A204.1 (cell line): ENCODE measurements around the gene KIF22.
"Not testable (repeated sequence)": the region's sequence is repeated elsewhere in the genome, so short reads cannot be mapped to it uniquely, and the experiment has no call there.

ENCODE experiments used
- FAIRE-seq: peaks from 2 replicates; lab custom pipeline; 2012; peaks lifted over from hg19 to GRCh38; lab: Jason Lieb, UNC

Gene KIF22

GRCh38 chr16:29766571-29766970, 24.0 kb upstream of the KIF22 start:
- FAIRE-seq, result no peak

DNA sequence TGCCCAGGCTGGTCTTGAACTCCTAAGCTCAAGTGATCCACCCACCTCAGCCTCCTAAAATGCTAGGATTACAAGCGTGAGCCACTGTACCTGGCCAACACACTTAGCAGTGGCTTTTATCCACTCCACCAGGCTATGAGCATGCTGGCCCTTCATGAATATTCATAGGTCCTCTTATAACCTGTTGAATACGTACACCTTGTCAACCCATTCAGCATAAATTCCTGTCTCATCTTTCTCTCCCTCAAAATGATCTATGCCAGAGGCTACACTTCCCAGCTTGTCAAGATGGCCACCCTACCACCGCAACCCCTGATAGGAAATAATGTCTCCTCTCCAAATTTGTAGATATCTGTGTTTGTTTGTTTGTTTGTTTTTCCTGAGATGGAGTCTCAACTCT, 23.5 kb upstream of the KIF22 start:
- no peak for FAIRE-seq

- no peak for FAIRE-seq
Measured at GRCh38 chr16:29769507-29769906, 21.0 kb upstream of the KIF22 start.

GRCh38 chr16:29770250-29770929, 20.2 kb upstream of the KIF22 start:
- FAIRE-seq, result no peak

DNA sequence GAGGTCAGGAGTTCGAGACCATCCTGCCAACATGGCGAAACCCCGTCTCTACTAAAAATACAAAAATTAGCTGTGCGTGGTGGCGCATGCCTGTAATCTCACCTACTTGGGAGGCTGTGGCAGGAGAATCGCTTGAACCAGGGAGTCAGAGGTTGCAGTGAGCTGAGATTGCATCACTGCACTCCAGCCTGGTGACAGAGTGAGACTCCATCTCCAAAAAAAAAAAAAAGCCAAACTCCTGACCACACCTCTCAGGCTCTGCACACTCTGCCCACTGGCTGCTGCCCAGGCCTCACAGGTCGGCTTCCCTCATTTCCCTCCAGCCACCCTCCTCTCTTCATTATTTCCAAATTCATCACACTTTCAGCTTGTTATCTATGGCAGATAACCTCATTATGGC, 18.2 kb upstream of the KIF22 start:
- not testable (repeated sequence) for FAIRE-seq

DNA sequence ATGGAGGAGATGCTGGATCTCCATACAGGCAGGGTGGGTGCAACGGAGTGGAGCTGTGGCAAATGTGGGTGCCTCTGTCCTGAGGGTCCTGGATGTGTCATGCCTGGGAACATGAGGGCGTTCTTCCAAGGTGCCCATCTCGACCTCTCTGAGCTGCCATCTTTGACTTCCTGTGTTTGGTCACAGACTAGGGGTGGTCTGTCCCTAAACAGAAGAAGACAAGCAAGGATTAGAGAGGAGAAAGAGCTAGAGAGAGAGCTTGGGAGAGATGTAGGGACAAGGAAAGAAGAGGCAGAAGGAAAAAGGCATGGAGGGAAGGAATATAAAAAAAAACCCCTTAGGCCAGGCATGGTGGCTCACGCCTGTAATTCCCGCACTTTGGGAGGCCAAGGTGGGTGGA, 15.8 kb upstream of the KIF22 start:
- no peak for FAIRE-seq

DNA sequence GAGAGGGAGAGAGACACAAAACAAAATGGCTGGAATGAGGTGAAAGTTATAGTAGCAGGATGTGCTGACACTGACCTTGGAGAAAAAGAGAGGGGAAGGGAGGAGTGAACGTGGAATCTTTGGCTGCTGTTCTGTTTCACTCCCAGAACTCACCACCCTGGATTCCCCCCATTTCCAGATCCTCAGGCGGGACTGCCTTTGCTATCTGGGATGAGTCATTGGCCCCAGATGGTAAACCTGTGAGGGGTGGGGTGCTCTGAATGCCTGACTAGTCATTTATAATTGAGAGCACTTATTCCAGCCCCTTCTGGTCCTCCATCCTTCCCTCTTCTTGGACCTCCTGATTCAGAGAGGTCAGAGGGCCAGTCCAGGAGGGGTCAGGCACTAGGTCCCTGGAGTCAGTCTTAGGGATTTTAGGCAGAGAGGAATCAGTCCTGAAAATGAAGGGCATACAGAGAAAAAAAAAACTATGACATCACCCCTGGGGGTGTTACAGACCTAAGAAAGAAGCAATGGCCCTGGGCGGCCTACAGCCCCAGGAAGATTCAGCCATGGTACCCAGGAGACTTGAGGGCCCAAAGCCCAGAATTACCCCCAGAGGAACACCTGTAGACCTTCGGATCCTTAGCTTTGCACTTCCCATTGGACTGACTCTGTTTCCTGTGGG, 14.7 kb upstream of the KIF22 start:
- no peak for FAIRE-seq

DNA sequence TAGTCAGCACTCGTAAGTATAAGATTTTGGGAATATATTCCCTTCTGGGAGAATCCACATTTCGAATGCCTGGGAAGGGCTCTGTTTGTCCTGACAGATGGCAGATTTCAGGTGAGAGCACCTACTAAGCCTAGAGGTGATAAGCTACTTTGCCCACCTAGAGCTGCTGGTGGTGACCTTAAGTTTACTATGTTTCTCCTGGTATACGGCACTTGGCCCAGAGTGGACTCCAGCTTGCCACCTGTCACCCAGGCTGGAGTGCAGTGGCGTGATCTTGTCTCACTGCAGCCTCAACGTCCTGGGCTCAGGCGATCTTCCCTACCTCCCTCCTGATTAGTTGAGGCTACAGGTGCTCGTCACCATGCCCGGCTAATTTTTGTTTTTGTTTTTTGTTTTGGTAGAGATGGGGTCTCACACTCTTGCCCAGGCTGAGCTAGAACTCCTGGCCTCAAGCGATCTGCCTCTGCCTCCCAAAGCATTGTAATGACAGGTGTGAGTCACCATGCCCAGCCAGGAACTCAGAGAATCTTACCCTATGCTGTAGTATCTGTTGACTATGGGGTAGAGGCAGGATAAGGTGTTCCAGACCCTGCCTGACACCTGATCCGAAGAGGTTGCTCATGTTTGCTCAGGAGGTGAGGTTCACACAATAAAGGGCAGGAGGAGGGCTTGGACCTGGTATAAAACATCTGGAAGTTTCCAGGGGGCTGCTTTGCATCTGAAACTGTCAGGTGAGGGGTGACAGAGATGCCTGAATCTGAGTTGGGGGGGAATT, 12.8 kb upstream of the KIF22 start, which contains the start of gene ZG16:
ZG16 (plus strand) TSS at position 681 of the 775 bp plus-strand sequence. CDS start 1,011 bp downstream, outside the sequence.
- FAIRE-seq, result no peak

- FAIRE-seq, result no peak
Measured at GRCh38 chr16:29779474-29779873, 11.1 kb upstream of the KIF22 start.

DNA sequence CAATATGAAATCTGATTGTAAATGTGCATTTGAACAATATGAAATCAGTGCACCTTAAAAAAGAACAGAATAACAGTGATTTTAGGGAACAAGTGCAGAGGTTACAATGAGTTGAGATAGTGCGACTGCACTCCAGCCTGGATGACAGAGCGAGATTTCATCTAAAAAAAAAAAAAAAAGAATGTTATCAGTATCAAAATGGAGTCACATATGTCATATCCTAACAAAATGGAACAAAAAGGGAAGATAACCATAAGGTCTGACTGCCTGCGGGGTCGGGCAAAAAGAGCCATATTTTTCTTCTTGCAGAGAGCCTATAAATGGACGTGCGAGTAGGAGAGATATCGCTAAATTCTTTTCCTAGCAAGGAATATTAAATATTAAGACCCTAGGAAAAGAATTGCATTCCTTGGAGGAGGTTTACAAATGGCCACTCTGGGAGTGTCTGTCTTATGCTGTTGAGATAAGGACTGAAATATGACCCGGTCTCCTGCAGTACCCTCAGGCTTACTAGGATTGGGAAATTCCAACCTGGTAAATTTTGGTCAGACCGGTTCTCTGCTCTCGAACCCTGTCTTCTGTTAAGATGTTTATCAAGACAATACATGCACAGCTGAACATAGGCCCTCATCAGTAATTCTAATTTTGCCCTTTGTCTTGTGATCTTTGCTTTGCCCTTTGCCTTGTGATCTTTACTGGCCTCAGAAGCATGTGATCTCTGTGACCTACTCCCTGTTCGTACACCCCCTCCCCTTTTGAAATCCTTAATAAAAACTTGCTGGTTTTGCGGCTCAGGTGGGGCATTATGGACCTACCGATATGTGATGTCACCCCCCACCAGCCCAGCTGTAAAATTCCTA, 7.2 kb upstream of the KIF22 start:
- not testable (repeated sequence) for FAIRE-seq

DNA sequence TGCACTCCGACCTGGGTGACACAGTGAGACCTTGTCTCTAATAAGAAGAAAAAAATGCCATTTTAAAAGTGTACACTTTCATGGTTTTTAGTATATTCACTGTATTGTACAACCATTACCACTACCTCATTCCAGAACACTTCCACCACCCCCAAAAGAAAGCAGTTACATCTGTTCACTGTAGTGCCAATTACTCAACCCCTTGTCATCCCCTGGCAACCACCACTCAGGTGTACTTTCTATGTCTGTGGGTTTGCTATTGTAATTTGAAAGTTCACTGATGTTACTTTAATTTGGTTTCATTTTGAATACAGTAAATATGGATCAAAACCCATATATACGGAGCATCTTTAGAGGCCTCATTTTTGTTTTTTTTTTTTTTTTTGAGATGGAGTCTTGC, 6.4 kb upstream of the KIF22 start:
- FAIRE-seq, result no peak

GRCh38 chr16:29784901-29785500, 5.5 kb upstream of the KIF22 start:
- FAIRE-seq, result no peak

DNA sequence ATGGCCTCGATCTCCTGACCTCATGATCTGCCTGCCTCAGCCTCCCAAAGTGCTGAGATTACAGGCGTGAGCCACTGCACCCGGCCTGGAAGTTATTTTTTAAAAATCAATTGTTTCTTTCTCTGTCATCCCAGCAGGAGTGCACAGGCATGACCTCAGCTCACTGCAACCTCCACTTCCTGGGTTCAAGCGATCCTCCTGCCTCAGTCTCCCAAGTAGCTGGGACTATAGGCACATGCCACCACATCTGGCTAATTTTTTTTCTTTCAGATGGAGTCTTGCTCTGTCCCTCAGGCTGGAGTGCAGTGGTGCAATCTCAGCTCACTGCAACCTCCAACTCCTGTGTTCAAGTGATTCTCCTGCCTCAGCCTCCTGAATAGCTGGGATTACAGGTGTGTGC, 3.4 kb upstream of the KIF22 start:
- FAIRE-seq, result not testable (repeated sequence)

GRCh38 chr16:29789775-29790182, 772 bp upstream of the KIF22 start:
- no peak for FAIRE-seq

DNA sequence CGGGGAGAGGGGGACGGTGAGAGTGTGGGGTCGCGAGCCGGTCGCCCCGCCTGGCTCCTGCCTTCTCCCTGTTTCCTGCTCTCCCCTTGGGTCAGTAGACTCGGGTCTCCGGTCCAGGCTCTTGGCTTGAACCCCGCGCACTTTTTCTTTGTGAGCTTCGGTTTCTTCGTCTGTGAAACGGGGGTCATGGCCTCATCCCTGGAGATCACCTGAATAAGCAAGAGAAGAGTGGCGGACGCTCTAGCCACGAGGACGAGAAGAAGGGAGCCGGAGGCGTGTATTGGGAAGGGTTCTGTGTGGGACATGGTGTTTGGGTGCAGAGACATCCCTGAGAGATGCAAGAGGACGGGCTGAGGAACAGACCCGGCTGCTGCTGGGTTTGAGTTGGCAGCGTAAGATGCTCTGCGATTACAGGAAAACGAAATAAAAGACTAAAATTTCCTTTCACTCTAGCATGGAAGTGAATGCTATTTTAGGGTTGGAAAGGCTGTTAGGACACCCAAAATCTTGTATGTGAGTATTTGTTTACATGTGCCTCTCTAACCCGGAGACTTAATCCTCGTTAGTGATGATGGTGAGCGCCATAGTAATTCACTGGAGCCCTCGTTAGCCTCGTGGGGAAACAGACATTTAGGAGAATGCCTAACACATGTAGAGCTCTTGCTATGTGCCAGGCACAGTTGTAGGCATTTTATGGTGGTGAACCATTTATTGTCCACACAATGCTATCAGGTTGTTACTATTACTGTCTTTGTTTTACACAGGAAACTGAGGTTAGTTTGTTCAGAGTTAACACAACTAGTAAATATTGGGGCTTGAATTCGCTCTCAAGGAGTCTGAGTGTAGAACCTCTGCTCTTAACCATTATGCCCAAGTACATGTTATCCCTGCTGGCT, 646 bp downstream of the KIF22 start:
- FAIRE-seq, result no peak

- no peak for FAIRE-seq
Measured at GRCh38 chr16:29791845-29792807, 1.6 kb downstream of the KIF22 start.

DNA sequence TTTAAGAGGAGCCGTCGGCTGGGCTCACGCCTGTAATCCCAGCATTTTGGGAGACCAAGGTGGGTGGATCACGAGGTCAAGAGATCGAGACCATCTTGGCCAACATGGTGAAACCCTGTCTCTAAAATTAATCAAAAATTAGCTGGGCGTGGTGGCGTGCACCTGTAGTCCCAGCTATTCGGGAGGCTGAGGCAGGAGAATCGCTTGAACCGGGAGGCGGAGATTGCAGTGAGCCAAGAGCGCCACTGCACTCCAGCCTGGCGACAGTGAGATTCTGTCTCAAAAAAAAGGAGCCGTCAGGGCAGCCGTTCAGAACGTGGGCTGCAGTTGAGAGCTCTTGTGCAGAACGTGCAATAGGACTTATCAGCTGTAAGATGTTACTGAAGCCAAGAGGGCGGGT, 2.6 kb downstream of the KIF22 start:
- not testable (repeated sequence) for FAIRE-seq

- FAIRE-seq, result no peak
Measured at GRCh38 chr16:29794231-29794710, 3.7 kb downstream of the KIF22 start.

DNA sequence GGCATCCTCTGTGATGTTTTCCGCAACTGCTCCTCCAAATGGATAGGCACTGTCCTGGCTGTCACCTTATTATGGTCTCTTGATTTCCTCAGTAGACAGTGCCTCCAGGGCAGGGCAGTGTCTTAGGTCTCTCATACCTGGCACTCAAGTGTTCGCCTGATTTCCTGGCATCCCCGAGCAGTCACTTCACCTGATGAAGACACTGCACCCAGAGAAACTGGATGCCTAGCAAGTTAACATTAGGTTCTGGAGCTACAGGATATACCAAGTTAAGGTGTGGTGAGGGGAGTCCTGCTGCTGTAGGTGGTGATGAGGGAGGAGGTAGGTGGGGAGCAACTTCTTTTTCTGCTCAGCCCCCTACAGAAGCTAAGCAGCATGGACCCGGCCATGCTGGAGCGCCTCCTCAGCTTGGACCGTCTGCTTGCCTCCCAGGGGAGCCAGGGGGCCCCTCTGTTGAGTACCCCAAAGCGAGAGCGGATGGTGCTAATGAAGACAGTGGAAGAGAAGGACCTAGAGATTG, 11.9 kb downstream of the KIF22 start:
- no peak for FAIRE-seq
